NCI-H1930 (cell line): Measurements from ENCODE around the gene AFTPH.

Experiments
- DNase-seq, 2 experiments: peaks; one replicate each; lab custom pipeline; 2025; lab: John Stamatoyannopoulos, UW

AFTPH gene, protein sequence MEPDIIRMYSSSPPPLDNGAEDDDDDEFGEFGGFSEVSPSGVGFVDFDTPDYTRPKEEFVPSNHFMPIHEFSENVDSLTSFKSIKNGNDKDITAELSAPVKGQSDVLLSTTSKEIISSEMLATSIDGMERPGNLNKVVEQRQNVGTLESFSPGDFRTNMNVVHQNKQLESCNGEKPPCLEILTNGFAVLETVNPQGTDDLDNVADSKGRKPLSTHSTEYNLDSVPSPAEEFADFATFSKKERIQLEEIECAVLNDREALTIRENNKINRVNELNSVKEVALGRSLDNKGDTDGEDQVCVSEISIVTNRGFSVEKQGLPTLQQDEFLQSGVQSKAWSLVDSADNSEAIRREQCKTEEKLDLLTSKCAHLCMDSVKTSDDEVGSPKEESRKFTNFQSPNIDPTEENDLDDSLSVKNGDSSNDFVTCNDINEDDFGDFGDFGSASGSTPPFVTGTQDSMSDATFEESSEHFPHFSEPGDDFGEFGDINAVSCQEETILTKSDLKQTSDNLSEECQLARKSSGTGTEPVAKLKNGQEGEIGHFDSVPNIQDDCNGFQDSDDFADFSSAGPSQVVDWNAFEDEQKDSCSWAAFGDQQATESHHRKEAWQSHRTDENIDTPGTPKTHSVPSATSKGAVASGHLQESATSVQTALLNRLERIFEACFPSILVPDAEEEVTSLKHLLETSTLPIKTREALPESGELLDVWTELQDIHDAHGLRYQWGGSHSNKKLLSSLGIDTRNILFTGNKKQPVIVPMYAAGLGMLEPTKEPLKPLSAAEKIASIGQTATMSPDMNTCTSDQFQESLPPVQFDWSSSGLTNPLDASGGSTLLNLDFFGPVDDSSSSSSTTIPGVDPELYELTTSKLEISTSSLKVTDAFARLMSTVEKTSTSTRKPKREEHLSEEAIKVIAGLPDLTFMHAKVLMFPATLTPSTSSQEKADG

DNA sequence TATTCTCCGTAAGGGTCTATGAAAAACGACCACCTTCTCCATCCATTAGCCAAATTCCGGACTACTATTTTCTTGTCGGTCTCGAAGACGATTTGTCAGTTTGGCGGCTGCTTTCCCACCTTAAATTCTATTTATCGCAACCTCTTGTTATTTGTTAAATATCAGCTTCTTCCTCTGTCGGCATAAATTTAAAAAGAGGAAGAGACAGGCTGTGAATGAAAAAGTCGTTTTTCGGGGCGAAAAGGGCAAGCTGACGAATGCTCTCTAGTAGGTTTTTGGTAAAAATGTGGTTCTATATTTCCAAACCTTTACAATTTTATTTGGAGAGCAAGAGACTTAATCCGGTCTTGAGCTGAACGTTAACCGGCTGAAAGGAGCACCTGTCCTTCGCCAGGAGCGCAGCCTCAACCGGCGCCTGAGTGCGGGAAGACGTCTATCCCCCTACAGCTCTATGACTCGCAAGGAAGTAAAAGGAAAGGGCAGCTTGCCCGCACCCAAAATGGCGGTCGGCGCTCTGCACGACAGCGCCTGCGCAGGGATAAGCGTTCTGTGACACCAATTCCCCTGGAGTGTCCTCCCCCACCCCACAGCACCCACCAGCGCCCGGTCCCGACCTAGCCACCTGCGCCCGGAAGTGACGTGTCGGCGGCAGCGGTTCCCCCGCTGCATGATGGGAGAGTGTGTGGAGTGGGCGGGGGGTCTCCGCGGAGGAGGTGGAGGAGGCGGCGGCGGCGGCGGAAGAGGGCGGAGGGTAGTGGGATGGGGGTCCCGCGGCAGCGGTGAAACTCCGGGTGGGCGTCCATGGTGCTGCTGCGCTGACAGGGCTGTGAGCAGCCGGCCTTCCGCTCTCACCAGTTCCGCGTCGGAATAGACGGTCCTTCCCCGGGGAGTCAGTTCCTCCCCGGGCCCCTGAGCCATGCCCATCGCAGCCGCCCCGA is at the start of gene AFTPH:
Gene AFTPH, plus strand, starts transcription at position 663 of the 938 bp plus-strand sequence. CDS start 27,147 bp downstream, outside the sequence.
- peak; percentile 98 to 99 for DNase-seq

DNA sequence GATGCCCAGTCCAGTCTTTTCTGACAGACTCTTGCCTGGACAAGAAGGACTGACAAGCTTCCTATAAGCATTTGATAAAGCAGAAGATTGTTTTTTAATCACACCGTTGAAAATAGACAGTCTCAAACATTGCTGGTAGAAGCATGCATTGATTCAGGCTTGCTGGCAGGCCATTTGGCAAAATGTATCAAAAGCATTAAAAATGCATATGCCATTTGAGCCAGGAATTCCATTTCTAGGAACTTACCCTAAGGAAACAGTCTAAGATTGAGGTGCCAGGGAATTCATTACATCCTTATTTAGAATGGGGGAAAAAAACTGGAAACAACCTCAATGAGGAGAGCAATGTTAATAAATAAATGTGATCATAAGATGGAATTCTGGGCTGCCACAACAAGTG is 49.5 kb upstream of the AFTPH start:
- DNase-seq, result no peak

DNA sequence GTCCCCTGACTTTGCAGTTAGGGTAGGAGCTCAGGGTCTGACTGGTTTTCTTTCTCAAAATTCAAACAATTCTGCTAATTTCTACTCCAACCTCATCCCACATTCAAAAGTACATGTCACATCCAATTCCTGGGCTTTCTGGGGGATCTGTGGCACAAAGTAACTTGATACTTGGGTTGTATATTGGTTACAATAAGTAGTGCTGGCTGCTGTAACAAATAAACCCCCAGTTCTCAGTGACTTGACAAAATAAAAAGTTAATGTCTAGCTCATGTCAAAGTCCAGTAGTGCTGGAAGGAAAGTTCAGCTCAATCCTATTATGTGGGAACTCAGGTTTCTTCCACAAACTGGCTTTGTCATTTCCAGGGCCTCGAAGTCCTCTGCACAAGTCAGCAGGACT is 47.1 kb upstream of the AFTPH start:
- DNase-seq, result no peak

DNA sequence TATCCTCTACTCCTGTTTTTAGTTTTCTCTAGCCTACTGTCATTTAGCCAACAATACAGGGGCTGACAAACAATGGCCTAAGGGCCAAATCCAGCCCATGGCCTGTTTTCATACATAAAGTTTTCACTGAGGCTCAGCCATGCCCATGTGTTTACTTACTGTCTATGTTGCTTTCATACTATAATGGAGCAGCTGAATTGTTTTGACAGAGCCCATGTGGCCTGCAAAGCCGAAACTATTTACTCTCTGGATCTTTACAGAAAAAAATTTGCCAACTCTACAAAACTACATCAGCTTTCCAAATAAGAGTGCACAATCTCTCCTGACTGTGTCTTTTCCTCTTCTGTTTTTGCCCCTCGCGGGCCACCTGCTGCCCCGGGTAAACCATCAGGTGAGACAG is 46.1 kb upstream of the AFTPH start:
- DNase-seq, result no peak

DNA sequence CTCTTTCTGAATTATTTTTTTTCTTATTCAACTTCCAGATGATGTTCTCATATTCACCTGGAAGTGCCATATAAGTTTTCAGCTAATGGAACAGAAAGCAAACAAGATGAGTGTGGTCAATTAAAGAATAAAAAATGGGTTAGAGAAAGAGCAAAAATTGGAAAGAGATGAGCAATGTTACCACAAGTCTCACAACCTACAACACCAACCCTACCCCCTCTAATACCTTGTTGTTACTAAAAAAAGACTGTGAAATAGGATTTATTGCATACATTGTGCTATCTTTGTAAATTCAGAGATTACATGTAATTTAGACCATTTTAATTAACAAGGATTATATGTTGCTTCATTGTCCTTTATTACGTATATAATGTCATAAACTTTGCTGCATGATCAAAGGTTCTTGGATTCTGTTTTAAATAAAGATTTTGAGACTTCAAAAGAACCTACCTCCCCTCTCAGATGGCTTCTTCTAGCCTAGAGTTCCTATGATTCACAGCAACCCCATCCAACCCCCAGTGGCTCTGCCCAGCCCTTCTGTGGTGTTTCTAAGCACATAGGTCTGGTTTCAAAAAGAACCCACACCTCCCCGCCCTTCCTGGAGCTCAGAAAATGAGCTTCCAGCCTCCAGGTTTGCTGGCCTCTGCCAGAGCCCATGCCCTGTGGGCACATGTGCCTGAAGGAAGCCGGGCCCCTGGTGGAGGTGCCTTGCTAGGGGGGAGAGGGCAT is 45.5 kb upstream of the AFTPH start:
- no peak for DNase-seq

DNA sequence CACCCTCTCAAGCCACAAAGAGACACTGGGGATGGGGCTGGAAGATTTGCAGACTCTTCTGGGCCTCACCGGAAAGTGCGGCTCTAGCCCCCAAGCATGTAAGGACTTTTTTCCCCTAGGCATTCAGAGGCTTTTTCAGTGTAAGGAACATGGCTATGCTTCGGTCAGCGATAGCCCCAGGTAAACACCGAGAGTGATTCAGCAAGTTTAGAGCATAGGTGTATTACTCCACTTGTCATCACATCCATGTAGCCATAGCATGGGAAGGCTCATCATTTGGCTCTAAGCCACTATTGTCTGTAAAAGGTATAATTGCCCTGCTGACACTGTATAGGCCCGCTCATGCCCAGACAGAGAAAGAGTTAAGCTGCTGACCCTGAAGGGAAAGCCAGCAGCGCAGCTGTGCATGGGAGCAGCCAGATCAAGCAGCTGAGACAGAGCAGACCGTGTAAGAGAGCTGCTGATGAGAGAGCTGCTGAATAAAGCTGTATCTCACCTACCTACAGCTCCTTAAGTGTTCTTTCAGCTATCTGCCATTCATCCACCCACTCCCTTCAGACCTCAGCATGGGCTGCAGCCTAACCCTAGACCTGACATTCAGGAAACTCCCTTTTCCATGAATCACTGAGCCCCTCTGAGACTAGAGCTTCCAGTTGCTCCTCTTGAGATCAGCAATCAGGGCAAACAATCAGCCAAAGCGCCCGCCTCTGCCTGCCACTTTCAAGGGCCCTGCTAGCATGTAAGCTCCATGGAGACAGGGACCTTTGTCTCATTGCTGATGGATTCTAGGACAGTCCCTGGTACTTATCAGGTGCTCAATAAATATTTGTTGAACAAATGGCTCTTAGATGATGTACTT is 44.6 kb upstream of the AFTPH start:
- DNase-seq, result no peak

DNA sequence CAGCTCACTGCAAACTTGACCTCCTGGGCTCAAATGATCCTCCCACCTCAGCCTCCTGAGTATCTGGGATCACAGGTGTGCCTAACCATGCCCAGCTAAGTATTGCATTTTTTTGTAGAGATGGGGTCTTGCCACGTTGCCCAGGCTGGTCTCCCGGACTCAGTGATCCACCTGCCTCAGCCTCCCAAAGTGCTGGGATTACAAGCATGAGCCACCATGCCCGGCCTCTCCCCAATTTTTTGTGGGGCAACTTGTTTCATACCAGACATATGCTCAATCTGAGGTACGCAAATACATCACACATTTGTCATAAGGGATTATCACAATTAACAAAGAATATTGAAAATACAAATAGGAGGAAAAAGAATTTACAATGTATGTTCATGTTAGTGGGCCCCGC is 42.5 kb upstream of the AFTPH start:
- DNase-seq, result no peak

DNA sequence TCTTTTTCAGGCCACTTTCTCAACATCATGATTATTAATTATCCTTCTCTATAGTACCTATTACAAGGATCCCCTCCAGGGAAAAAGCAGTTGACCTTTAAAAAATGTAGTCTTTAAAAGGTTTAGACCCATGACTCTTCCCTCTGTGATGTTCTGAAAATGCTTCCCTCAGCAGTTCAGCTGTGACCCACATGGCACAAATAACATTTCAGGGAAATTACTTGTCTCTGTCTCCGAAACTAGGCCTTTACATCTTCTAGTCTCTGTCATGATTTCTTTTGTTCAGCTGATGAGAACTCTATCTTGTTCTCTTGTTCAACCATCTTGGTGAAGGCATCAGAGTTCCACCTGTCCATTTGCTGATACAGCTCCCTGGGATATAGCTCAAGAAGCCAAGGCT is 41.9 kb upstream of the AFTPH start:
- no peak for DNase-seq

DNA sequence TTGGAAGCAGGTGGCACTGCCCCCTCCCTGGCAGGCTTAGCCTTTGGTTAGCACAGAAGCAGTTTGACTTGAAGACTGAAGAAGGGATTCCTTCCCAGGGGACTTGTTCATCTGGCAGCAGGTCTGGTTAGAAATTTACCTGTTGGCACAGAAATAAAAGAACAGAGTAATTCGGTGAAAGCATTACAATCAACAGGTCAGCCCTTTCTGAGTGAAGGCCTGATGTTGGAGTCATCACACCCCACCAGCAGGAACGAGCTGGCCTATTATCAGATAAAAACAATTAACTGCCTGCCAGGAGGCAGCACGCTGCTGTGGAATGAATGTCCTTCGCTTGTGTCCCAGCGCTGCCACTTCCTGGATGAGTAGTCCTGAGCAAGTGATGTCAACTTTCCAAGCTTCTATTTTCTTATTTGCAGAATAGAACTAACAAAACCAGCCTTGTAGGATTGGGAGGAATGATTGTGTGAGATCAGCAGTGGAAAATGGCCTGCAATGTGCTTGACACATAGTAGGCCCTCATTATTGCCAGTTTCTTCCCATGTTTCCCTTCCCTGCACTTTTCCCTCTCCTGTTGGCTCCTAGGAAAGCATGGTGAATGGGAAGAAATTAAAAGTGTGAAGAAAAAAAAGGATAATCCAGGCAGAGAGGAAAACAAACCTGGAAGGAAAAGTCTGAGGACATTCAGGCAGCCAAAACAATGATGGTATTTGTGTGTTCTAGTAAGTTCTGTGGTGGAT is 41.2 kb upstream of the AFTPH start:
- no peak for DNase-seq

DNA sequence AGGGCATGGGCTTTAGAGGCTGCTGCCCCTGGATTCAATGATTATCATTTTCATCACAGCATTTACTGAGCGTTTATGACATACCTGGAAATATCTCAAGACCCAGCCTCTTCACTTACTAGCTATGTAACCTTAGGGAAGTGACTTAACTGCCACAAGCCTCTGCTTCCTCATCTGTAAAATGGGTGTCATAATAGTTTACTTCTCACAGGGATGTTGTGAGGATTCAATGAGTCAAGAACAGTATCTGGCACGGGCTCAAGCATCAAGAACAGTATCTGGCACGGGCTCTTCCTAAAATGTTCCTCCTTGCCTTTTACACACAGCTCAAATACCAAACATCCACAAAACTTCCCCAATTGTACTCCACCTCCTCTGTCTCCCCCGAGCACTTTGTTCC is 38.8 kb upstream of the AFTPH start:
- DNase-seq, result no peak

DNA sequence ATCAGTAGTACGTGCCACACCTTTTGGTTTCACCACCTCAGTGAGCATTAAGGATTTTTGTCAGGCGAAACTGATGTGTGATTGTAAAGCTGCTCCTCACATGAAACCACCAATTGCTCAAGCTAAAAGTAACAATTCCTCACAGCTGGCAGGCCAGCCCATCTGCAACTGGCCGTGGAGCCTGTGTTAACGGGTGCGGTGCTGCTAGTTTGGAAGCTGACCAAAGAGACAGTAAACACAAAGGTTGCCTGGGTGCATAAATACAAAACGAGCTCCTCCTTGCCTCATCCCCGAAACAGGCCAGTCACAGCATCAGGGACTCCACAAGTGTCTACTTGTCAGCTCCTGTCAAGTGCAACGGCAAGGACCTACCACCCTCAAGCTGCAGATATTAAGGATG is 38.2 kb upstream of the AFTPH start:
- DNase-seq, result no peak

DNA sequence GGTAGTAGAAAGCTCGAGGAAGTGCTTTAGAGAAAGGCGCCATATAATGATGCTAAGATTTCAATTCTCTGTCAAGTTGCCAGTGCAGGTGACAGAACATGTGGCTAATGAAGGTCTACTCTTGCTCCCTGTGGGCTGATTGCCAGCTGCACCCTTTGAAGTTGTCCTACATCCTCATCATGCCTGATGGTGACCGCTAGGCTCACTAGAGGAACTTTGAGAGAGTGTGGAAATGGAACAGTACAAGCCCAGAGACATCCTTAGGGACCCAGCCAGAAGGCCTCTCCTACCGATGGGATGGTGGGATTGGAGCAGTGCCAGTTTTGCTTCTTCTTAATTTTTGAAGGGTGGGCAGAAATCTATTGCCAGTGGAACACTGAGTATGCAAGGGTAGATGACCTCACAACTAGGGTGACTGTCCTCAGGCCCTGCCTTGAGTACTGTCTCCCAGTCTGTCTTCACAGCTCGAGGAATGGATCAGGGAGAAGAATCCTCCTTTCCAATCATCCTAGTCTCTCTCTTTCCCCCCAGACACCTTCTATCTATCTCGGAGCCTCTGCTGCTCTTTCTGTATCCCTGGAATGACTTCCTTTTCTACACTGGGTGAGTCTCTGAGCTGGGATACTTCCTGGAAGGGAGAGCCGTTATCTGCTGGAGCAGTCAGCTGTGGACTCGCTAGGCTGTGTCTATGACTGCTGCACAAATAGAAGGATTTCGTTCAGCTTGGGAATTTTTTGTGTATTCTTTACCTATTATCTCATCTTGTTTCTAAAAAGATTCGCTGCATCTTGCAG is 36.7 kb upstream of the AFTPH start:
- DNase-seq, result no peak

DNA sequence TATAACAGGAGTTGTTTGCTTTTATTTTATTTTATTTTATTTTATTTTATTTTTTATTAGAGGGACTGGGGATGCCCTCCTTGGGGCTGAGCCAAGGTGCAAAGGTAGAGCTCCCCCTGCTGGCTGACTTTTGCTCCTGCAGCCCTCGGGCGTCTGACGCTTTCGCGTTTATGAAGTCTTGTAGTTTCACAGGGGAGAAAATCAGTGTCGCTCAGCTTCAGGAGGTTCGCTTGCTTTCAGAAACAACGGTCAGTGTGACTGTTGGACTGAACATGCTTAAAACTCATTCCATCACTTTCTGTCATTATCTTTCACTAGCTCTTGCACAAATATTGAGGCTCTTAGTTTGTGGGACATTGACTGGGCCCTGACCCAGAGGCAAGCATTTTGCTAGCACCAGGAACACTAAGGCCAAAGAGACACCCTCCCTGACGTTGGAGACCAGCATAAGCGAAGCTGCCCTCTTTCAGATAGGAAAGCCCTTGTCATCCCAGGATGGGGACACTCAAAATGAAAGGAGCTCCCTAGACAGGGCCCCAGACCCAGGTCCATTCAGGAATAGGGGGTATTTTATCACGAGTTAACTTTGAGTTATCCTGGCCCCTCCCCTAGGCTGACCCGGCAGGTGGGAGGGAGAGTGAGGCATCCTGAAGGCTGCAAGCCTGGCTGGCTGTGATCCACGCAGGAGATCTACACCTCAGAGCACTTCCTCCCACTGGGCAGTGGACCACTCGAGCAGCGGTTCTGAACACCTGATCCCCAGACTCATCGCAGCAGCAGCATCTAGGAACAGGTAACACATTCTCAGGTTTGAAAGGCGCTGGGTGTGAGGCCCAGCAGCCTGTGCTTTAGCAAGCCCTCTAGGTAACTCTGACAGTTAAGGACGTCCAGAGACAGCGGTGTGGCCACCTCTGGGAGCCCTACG is 35.8 kb upstream of the AFTPH start:
- peak; percentile 15 to 59 for DNase-seq

DNA sequence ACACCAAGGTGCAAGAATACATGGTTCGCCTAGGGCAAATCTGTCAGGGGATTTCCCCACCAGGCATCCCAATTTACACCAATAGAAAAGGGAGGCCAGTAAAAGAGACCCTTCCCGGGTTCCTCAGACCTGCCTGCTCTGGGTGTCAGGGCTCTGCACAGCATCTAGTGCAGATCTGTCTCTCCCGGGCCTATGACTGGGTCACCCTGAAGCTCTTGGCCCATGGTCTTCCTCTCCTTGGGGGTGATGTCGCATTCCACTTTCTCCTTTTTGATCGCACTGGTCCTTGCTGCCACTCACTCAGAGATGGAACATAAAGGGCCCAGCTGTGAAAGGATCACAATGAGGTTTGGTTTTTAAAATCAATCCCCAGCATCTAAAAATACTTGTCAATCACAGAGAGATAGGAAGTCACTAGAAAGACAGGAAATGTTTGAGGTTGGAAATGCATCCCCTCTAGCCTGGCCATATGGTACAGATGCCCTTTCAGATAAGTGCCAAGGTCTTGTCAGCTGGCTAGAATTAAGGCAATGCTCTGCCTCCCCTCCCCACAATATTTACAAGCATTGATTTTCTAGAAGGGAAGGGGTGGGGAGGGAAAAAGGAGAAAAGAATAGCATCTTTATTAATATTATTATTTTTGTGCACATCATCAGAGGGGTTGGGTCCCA is 34.9 kb upstream of the AFTPH start:
- DNase-seq, result no peak

DNA sequence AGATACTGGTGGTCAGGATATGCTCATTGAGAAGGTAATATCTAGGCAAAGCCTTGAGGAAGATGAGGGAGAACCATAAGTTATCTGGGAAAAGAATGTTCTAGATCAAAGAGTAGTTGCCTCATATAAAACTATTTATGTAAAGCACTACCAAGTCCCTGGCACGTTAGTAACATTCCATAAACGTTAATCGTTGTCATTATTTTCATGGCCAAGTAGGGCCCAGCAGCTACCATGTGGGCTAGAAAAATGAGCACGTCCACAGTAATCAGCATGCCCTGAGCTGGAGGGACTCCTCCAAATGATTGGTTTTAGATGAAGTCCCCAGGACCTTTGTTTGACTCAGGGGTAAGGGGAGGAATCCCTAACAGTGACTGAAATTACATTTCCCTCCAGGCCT is 32.7 kb upstream of the AFTPH start:
- no peak for DNase-seq

DNA sequence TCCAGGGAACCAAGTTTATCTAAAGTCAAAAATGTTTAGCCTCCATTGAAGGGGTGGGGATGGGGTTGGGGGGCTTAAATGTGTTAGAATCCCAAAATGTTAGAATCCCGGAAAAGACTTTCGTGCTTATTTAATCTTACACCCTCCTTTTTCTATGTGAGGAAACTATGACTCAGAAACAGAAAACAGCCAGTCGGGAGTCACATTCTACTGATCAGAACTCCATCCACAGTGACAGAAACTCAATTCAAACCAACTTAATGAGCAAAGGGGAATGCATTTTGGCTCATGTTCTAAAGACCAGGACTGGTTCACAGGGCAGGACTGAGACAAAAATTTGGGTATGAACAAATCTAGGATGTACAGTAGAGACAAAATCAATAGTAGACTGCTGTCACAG is 31.9 kb upstream of the AFTPH start:
- no peak for DNase-seq

DNA sequence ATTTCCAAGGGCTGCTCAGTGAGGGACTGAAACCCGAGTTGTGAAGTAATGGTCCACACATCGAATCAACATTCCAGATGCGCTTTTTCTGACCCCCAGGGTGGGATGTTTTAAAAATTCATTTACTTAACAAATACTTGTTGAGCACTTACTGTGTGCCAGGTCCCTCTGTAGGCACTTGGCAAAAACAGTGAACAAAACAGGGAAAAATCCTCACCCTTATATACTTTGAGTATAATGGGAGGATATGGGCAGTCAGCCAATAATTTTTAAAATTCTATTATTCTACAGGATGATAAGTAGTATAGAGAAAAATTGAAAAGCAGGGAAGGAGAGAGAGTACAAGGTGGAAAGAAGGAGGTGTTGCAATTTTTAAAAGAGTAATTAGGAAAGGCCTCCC is 31.3 kb upstream of the AFTPH start:
- DNase-seq, result no peak
